Activated CD8-positive, alpha-beta T cell treated with anti-CD3 and anti-CD28 coated beads, Interleukin-2, amount 10 ng/mL, durations not matched to agents 7 days and 5 days (primary cell): ENCODE data around the gene PKD2L2. TPM values are rescaled to one million over a fixed set of nuclear protein-coding genes. Genes with fewer than 3 reads are reported as not detected.
A peak's percentile ranks its signal among the peaks of the same experiment; 100 is the strongest.
"Not testable (repeated sequence)": the region's sequence is repeated elsewhere in the genome, so short reads cannot be mapped to it uniquely, and the experiment has no call there.

ENCODE experiments used
- ATAC-seq: fragments of 150-1000 bp; cut with Tn5 transposase; one replicate; pipeline ENCODE4 v1.10.0; 2021; ENCODE audit warnings: moderate library complexity
- CTCF ChIA-PET: fragments of 350-600 bp; sonication (Branson Sonifier 250); formaldehyde crosslinking; loops from one replicate; lab custom pipeline; 2021; ENCODE audit warnings: antibody characterized with exemption; lab: Charles Lee
- POLR2A ChIA-PET: fragments of 350-600 bp; sonication (Branson Sonifier 250); formaldehyde crosslinking; loops from one replicate; lab custom pipeline; 2021; ENCODE audit warnings: antibody characterized with exemption; lab: Charles Lee
- DNase-seq: peaks from one replicate; pipeline ENCODE4 v3.0.0-alpha.2; 2020
- H3K27ac Mint-ChIP-seq: one replicate; pipeline ENCODE4 v1.8.0; 2021; ENCODE audit warnings: mild to moderate bottlenecking, mixed read lengths
- H3K27me3 Mint-ChIP-seq: one replicate; pipeline ENCODE4 v1.8.0; 2021; ENCODE audit warnings: low read depth, mixed read lengths
- H3K36me3 Mint-ChIP-seq: one replicate; pipeline ENCODE4 v1.8.0; 2021; ENCODE audit warnings: low read depth, mixed read lengths
- H3K4me1 Mint-ChIP-seq: one replicate; pipeline ENCODE4 v1.8.0; 2021; ENCODE audit warnings: low read depth, mixed read lengths
- H3K4me3 Mint-ChIP-seq: one replicate; pipeline ENCODE4 v1.8.0; 2021; ENCODE audit warnings: mild to moderate bottlenecking, mixed read lengths
- H3K9me3 Mint-ChIP-seq: one replicate; pipeline ENCODE4 v1.8.0; 2022; ENCODE audit warnings: mixed read lengths; ENCODE audit not compliant: insufficient read depth
- total RNA-seq, 2 experiments: library from RNA; stranded (reverse); gene quantifications; one replicate each; pipeline ENCODE4 v1.2.3, GENCODE V29; 2021

Gene PKD2L2
- total RNA-seq, 2 experiments from 2014 or later, result not detected

- POLR2A ChIA-PET, result no interaction called here
- Mint-ChIP-seq H3K27ac (no peak overlapping the region), H3K4me3 (no peak overlapping the region), H3K9me3 (no peaks in the 10 kb centered on the region), H3K27me3 (no peaks in the 10 kb centered on the region), H3K4me1 (peaks cover 19% of the 10 kb centered on the region), H3K36me3 (no peaks in the 10 kb centered on the region)
- CTCF ChIA-PET, result no interaction called here
- no peak for ATAC-seq
- no peak for DNase-seq
These were observed 27.0 kb upstream of the PKD2L2 start for GRCh38 chr5:137862251-137862650.

DNA sequence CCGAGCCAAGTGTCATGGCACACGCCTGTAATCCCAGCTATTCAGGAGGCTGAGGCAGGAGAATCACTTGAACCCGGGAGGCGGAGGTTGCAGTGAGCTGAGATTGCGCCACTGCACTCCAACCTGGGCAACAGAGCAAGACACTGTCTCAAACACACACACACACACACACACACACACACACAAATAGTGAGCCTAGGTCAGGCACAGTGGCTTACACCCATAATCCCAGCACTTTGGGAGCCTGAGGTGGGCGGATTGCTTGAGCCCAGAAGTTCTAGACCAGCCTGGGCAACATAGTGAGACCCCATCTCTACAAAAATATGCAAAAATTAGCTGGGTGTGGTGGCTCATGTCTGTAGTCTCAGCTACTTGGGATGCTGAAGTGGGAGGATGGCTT is 25.6 kb upstream of the PKD2L2 start:
- CTCF ChIA-PET, ATAC-seq, POLR2A ChIA-PET, DNase-seq, H3K27me3 Mint-ChIP-seq, H3K36me3 Mint-ChIP-seq, H3K4me3 Mint-ChIP-seq, H3K9me3 Mint-ChIP-seq, H3K4me1 Mint-ChIP-seq, H3K27ac Mint-ChIP-seq: not testable (repeated sequence)

GRCh38 chr5:137866541-137867388 is 22.5 kb upstream of the PKD2L2 start:
- no peak for DNase-seq
- no peak overlapping the region for H3K27ac Mint-ChIP-seq
- no peaks in the 10 kb centered on the region for H3K9me3 Mint-ChIP-seq
- no peak overlapping the region for H3K4me3 Mint-ChIP-seq
- CTCF ChIA-PET, result interaction anchor here (1.1 to 1.5 kb wide), 3 partner anchors 23 to 38 kb away, joined by 3 to 4 read pairs (median 3); partner anchors contain the start of gene PKD2L2
- ATAC-seq, result no peak
- H3K4me1 Mint-ChIP-seq, result peaks cover 6% of the 10 kb centered on the region
- H3K36me3 Mint-ChIP-seq, result no peaks in the 10 kb centered on the region
- POLR2A ChIA-PET, result no interaction called here
- no peaks in the 10 kb centered on the region for H3K27me3 Mint-ChIP-seq

DNA sequence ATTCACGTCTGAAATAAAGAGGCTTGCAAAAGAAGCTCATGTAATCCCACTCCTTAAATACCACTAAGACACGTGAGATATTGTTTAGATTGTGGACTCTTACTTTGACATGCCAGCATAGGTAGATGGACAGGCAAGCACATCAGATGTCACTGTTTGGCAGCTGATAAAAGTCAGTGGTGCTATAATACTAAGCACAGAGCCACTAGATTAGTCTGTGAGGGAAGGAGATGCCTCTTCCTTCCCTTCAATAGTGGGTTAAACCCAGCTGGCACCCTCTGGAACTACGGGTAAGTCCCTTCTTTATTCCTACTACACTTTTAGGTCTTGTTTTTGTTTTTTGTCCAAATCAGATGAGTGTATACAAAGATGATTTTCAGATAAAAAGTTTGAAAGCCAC is 21.6 kb upstream of the PKD2L2 start, which contains the start of gene MYOT:
TSS of gene MYOT (plus strand) at position 197 of the 400 bp plus-strand sequence. CDS start 2,792 bp downstream, outside the sequence.
- POLR2A ChIA-PET, result interaction anchor here (0.6 kb wide), 1 partner anchor 22 kb away, joined by 3 read pairs; no protein-coding TSS in a partner anchor
- H3K36me3 Mint-ChIP-seq, result no peaks in the 10 kb centered on the region
- no peak within 1 kb of the TSS for H3K27ac Mint-ChIP-seq
- H3K4me3 Mint-ChIP-seq, result no peak within 1 kb of the TSS
- CTCF ChIA-PET, result interaction anchor here (1.2 to 1.5 kb wide), 2 partner anchors 22 to 39 kb away, joined by 3 to 4 read pairs; partner anchors contain the start of gene PKD2L2
- ATAC-seq (no peak), DNase-seq (no peak)
- H3K4me1 Mint-ChIP-seq, result peaks cover 2% of the 10 kb centered on the region
- no peaks in the 10 kb centered on the region for H3K9me3 Mint-ChIP-seq
- H3K27me3 Mint-ChIP-seq, result peaks cover 3% of the 10 kb centered on the region

- no peak for ATAC-seq
- CTCF ChIA-PET, result interaction anchor here (1.2 kb wide), 1 partner anchor 92 kb away, joined by 5 read pairs; no protein-coding TSS in a partner anchor
These were observed 18.5 kb upstream of the PKD2L2 start for GRCh38 chr5:137870647-137871339.

GRCh38 chr5:137871571-137871970 is 17.7 kb upstream of the PKD2L2 start:
- POLR2A ChIA-PET, result no interaction called here

More at GRCh38 chr5:137870647-137871339, 18.5 kb upstream of the PKD2L2 start:
- POLR2A ChIA-PET, result no interaction called here
- Mint-ChIP-seq H3K27me3 (peaks cover 3% of the 10 kb centered on the region), H3K9me3 (no peaks in the 10 kb centered on the region), H3K27ac (no peak overlapping the region), H3K36me3 (no peaks in the 10 kb centered on the region), H3K4me3 (no peak overlapping the region), H3K4me1 (peaks cover 2% of the 10 kb centered on the region)
- DNase-seq, result no peak

DNA sequence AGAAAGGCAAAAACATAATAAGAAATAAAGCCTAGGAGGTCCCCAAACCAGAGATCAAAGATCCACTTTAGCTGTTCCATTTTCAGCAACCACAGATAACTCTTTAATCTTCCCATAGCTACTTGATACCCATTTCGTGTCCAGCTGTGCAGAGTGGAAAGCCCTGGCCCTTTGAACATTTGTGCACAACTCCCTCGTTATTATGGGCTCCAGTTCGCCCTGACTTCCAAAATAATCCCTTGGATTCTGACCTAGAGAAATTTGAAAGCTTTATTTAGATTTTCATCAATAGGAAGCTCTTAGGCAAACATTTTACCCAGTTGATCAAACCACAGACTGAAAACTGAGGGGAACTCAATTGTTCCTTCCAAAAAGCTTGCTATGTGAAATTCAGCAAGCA is 16.8 kb upstream of the PKD2L2 start:
- Mint-ChIP-seq H3K9me3 (no peaks in the 10 kb centered on the region), H3K4me3 (no peak overlapping the region)
- POLR2A ChIA-PET, result no interaction called here

More at GRCh38 chr5:137871571-137871970, 17.7 kb upstream of the PKD2L2 start:
- CTCF ChIA-PET, result interaction anchor here (0.6 to 1.2 kb wide), 2 partner anchors 92 to 198 kb away, joined by 3 to 5 read pairs; no protein-coding TSS in a partner anchor
- no peak overlapping the region for H3K4me3 Mint-ChIP-seq
- no peak for DNase-seq
- H3K4me1 Mint-ChIP-seq, result peaks cover 2% of the 10 kb centered on the region
- peaks cover 3% of the 10 kb centered on the region for H3K27me3 Mint-ChIP-seq
- no peaks in the 10 kb centered on the region for H3K9me3 Mint-ChIP-seq
- H3K27ac Mint-ChIP-seq, result no peak overlapping the region
- no peak for ATAC-seq
- no peaks in the 10 kb centered on the region for H3K36me3 Mint-ChIP-seq

GRCh38 chr5:137876101-137876500 is 13.2 kb upstream of the PKD2L2 start:
- CTCF ChIA-PET, result interaction anchor here (1.5 to 1.7 kb wide), 2 partner anchors 13 to 97 kb away, joined by 5 to 8 read pairs; partner anchors contain the start of gene PKD2L2

More for the DNA sequence above, 16.8 kb upstream of the PKD2L2 start:
- DNase-seq (no peak), ATAC-seq (no peak)
- Mint-ChIP-seq H3K27ac (no peak overlapping the region), H3K36me3 (no peaks in the 10 kb centered on the region), H3K4me1 (peaks cover 2% of the 10 kb centered on the region), H3K27me3 (peaks cover 3% of the 10 kb centered on the region)
- CTCF ChIA-PET, result no interaction called here

DNA sequence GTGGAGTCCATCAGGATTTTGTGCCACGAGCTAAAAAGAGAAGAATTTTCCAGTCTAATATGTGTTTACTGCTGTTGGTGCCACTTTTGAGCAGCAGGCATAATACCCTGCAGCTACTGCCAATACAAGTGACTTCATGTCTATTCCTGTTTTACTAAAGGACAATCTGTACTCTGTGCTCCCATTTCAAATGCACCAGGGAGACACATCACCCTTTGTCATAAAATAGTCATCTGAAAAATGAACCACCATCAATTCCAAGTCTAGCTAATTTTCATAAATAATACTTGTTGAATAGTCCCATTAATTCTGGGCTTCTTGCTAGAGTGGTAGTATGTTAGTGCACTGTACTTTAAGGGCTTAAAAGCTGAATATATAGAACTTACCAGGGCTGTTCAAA is 8.9 kb upstream of the PKD2L2 start:
- Mint-ChIP-seq H3K4me1 (no peaks in the 10 kb centered on the region), H3K27ac (no peak overlapping the region), H3K4me3 (no peak overlapping the region), H3K36me3 (no peaks in the 10 kb centered on the region), H3K9me3 (no peaks in the 10 kb centered on the region), H3K27me3 (no peaks in the 10 kb centered on the region)
- CTCF ChIA-PET, result interaction anchor here (1.2 kb wide), 2 partner anchors 9 to 10 kb away, joined by 5 read pairs; partner anchors contain the start of gene PKD2L2
- POLR2A ChIA-PET, result interaction anchor here (0.7 to 1.2 kb wide), 2 partner anchors 9 to 27 kb away, joined by 3 to 4 read pairs; partner anchors contain the start of gene PKD2L2
- DNase-seq (no peak), ATAC-seq (no peak)

More at GRCh38 chr5:137876101-137876500, 13.2 kb upstream of the PKD2L2 start:
- POLR2A ChIA-PET, result interaction anchor here (1.1 kb wide), 1 partner anchor 13 kb away, joined by 3 read pairs; the partner anchor contains the start of gene PKD2L2
- Mint-ChIP-seq H3K9me3 (no peaks in the 10 kb centered on the region), H3K27ac (no peak overlapping the region), H3K36me3 (no peaks in the 10 kb centered on the region), H3K4me3 (no peak overlapping the region), H3K4me1 (no peaks in the 10 kb centered on the region), H3K27me3 (peaks cover 3% of the 10 kb centered on the region)
- ATAC-seq (no peak), DNase-seq (no peak)

DNA sequence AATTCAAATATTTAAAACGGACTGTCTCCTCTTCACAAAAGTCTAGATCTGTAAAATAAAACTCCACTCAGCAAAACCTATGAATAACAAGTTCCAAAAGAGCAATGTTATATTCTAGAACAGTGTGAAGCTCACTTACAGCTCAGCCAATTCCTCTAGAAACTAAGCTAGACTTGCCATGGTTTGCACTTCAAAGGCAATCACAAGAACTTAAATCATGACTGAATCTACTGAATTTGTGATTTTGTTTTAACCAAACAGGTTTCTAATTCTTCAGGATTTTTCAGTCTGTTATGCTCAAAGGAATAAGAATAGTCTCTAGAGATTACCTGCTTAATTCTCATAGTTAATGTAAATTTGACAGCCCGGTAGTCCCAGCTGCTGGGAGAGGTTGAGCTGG is 1.4 kb upstream of the PKD2L2 start:
- peaks cover 21% of the 10 kb centered on the region for H3K4me1 Mint-ChIP-seq
- POLR2A ChIA-PET, result interaction anchor here (0.6 to 1.5 kb wide), 3 partner anchors 11 to 1676 kb away, joined by 3 to 5 read pairs (median 4); partner anchors contain the start of gene CDC23
- ATAC-seq (no peak), DNase-seq (no peak)
- H3K4me3 Mint-ChIP-seq, result peak overlapping the region; percentile 25
- no peak overlapping the region for H3K27ac Mint-ChIP-seq
- no peaks in the 10 kb centered on the region for H3K27me3 Mint-ChIP-seq
- H3K36me3 Mint-ChIP-seq, result peaks cover 3% of the 10 kb centered on the region
- no peaks in the 10 kb centered on the region for H3K9me3 Mint-ChIP-seq
- CTCF ChIA-PET, result interaction anchor here (1.9 to 5.7 kb wide), 4 partner anchors 10 to 227 kb away, joined by 8 to 37 read pairs (median 11); no protein-coding TSS in a partner anchor

GRCh38 chr5:137888466-137888862 is 793 bp upstream of the PKD2L2 start:
- ChIA-PET CTCF (interaction anchor here (0.6 to 5.7 kb wide), 14 partner anchors 8 to 464 kb away, joined by 3 to 37 read pairs (median 5); partner anchors contain the start of gene KDM3B), POLR2A (interaction anchor here (1.0 to 1.5 kb wide), 4 partner anchors 50 to 325 kb away, joined by 3 to 12 read pairs (median 4); partner anchors contain the start of genes CDC23 and HNRNPA0)
- H3K4me1 Mint-ChIP-seq, result peaks cover 21% of the 10 kb centered on the region
- peaks cover 2% of the 10 kb centered on the region for H3K27me3 Mint-ChIP-seq
- ATAC-seq (no peak), DNase-seq (no peak)
- peaks cover 3% of the 10 kb centered on the region for H3K36me3 Mint-ChIP-seq
- peak overlapping the region; percentile 85 for H3K27ac Mint-ChIP-seq
- no peaks in the 10 kb centered on the region for H3K9me3 Mint-ChIP-seq
- H3K4me3 Mint-ChIP-seq, result peak overlapping the region; percentile 73
